WTC11 (cell line): Measurements from ENCODE around the gene WDR82. TPM values are rescaled to one million over a fixed set of nuclear protein-coding genes. Genes with fewer than 3 reads are reported as not detected.

Experiments
- ATAC-seq: fragments of 200-7000 bp; cut with Tn5 transposase; 2 replicates; pipeline ENCODE4 v1.10.0; 2021; ENCODE audit warnings: mild to moderate bottlenecking, moderate library complexity
- CTCF ChIA-PET: fragments of 300-600 bp; sonication (Branson Sonifier 250); formaldehyde crosslinking; loops from one replicate; lab custom pipeline; 2021; ENCODE audit warnings: antibody characterized with exemption; lab: Charles Lee
- POLR2A ChIA-PET: fragments of 350-600 bp; sonication (Branson Sonifier 250); formaldehyde crosslinking; loops from one replicate; lab custom pipeline; 2021; ENCODE audit warnings: antibody characterized with exemption; lab: Charles Lee
- DNase-seq: peaks from one replicate; pipeline ENCODE4 v3.0.0; 2021; ENCODE audit warnings: low spot score
- H3K27ac Mint-ChIP-seq: 2 replicates; pipeline ENCODE4 v1.8.0; 2021; ENCODE audit warnings: mixed read lengths
- H3K27me3 Mint-ChIP-seq: 2 replicates; pipeline ENCODE4 v1.8.0; 2021; ENCODE audit warnings: low read depth, mild to moderate bottlenecking, moderate library complexity, mixed read lengths
- H3K36me3 Mint-ChIP-seq: 2 replicates; pipeline ENCODE4 v1.8.0; 2021; ENCODE audit warnings: mixed read lengths
- H3K4me1 Mint-ChIP-seq: 2 replicates; pipeline ENCODE4 v1.8.0; 2022; ENCODE audit warnings: mixed read lengths
- H3K4me3 Mint-ChIP-seq: 2 replicates; pipeline ENCODE4 v1.8.0; 2021; ENCODE audit warnings: mild to moderate bottlenecking, moderate library complexity, mixed read lengths
- H3K9me3 Mint-ChIP-seq: 2 replicates; pipeline ENCODE4 v1.8.0; 2021; ENCODE audit warnings: mixed read lengths
- ARID4B ChIP-seq: sonication (generic); formaldehyde crosslinking; IDR thresholded peaks from 2 replicates; pipeline ENCODE4 v1.8.0; 2023; ENCODE audit warnings: missing genetic modification reagents, mild to moderate bottlenecking, borderline replicate concordance
- ATF6 ChIP-seq: sonication (generic); formaldehyde crosslinking; IDR thresholded peaks from 2 replicates; pipeline ENCODE4 v1.8.1; 2023; ENCODE audit warnings: mild to moderate bottlenecking, missing genetic modification reagents
- EMX1 ChIP-seq: fragments of 250-450 bp; sonication (Bioruptor Pico); IDR thresholded peaks from 2 replicates; pipeline ENCODE4 v1.8.0; 2021; ENCODE audit warnings: mild to moderate bottlenecking
- FOXJ3 ChIP-seq: sonication (generic); formaldehyde crosslinking; IDR thresholded peaks from 2 replicates; pipeline ENCODE4 v1.9.0; 2021; ENCODE audit warnings: missing genetic modification reagents, mild to moderate bottlenecking, borderline replicate concordance
- FOXK1 ChIP-seq: sonication (generic); formaldehyde crosslinking; IDR thresholded peaks from 2 replicates; pipeline ENCODE4 v1.8.0; 2022; ENCODE audit warnings: mild to moderate bottlenecking, moderate library complexity, missing genetic modification reagents
- HMGA2 ChIP-seq: fragments of 250-450 bp; sonication (Bioruptor Pico); IDR thresholded peaks from 2 replicates; pipeline ENCODE4 v1.4.0; 2021; ENCODE audit warnings: mild to moderate bottlenecking, moderate library complexity
- IRF2 ChIP-seq: sonication (generic); formaldehyde crosslinking; IDR thresholded peaks from 2 replicates; pipeline ENCODE4 v1.8.0; 2022; ENCODE audit warnings: low read depth, missing genetic modification reagents, borderline replicate concordance
- KAT7 ChIP-seq: sonication (generic); formaldehyde crosslinking; IDR thresholded peaks from 2 replicates; pipeline ENCODE4 v1.8.1; 2023; ENCODE audit warnings: missing genetic modification reagents, mild to moderate bottlenecking, borderline replicate concordance
- NFYB ChIP-seq: sonication (generic); formaldehyde crosslinking; conservative IDR thresholded peaks from 2 replicates; pipeline ENCODE4 v1.8.0; 2022; ENCODE audit warnings: low read depth, missing genetic modification reagents
- RORB ChIP-seq: fragments of 250-450 bp; sonication (Bioruptor Pico); IDR thresholded peaks from 2 replicates; pipeline ENCODE4 v1.9.0; 2021; ENCODE audit warnings: mild to moderate bottlenecking
- SMAD3 ChIP-seq: sonication (generic); formaldehyde crosslinking; IDR thresholded peaks from 2 replicates; pipeline ENCODE4 v1.8.0; 2022; ENCODE audit warnings: missing genetic modification reagents, mild to moderate bottlenecking, borderline replicate concordance
- ZNF219 ChIP-seq: sonication (generic); formaldehyde crosslinking; IDR thresholded peaks from 2 replicates; pipeline ENCODE4 v1.8.0; 2023; ENCODE audit warnings: missing genetic modification reagents, mild to moderate bottlenecking, borderline replicate concordance
- ZNF281 ChIP-seq: sonication (generic); formaldehyde crosslinking; IDR thresholded peaks from 2 replicates; pipeline ENCODE4 v1.8.0; 2023; ENCODE audit warnings: mild to moderate bottlenecking, missing genetic modification reagents
- ZNF396 ChIP-seq: fragments of 250-450 bp; sonication (Bioruptor Pico); IDR thresholded peaks from 2 replicates; pipeline ENCODE4 v1.8.0; 2021; ENCODE audit warnings: mild to moderate bottlenecking, moderate library complexity, borderline replicate concordance
- total RNA-seq: library from RNA; stranded (reverse); gene quantifications from 3 replicates; pipeline ENCODE4 v1.2.3, GENCODE V29; 2021
- TF ChIP-seq, protein P1 (sequence below): fragments of 250-450 bp; sonication (Bioruptor Pico); IDR thresholded peaks from 2 replicates; pipeline ENCODE4 v1.9.0; 2021; ENCODE audit warnings: moderate library complexity, mild to moderate bottlenecking, inconsistent platforms, borderline replicate concordance
- TF ChIP-seq, protein P2 (sequence below): sonication (generic); formaldehyde crosslinking; IDR thresholded peaks from 2 replicates; pipeline ENCODE4 v1.8.0; 2022; ENCODE audit warnings: mild to moderate bottlenecking, missing genetic modification reagents
- TF ChIP-seq, protein P3 (sequence below): fragments of 250-450 bp; sonication (Bioruptor Pico); IDR thresholded peaks from 2 replicates; pipeline ENCODE4 v1.9.0; 2021; ENCODE audit warnings: mild to moderate bottlenecking
- TF ChIP-seq, protein P4 (sequence below): sonication (generic); formaldehyde crosslinking; IDR thresholded peaks from 2 replicates; pipeline ENCODE4 v1.8.0; 2022; ENCODE audit warnings: mild to moderate bottlenecking, missing genetic modification reagents

Gene WDR82
- total RNA-seq, 1 experiment from 2014 or later = 69.7 TPM

- CTCF ChIA-PET = interaction anchor here (0.7 kb wide), 1 partner anchor 80 kb away, joined by 5 read pairs; no protein-coding TSS in a partner anchor
- POLR2A ChIA-PET = interaction anchor here (0.5 kb wide), 1 partner anchor 29 kb away, joined by 3 read pairs; no protein-coding TSS in a partner anchor
- no peak overlapping the region for H3K27ac Mint-ChIP-seq
Observed at GRCh38 chr3:52308308-52308707, 29.9 kb upstream of the WDR82 start.

DNA sequence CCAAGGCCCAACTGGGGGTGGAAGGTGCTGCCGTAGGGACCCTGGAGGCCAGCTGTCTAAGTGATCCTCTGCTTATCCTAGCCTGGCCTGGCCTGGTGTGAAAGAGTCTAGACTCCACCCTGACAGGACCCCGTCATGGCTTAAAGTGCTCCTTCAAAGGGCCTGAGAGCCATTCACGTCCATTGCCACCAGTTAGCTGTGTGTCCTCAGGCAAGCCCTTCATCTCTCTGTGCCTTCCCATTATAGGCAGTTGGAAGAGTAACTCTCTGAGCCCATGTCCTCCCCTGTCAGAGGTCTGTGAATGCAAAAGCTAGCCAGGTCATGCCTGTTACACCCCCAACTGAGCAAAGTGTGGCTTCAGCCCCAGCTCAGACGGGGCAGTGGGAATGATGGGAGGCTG lies 28.5 kb upstream of the WDR82 start:
- TF ChIP-seq, protein P1, sequence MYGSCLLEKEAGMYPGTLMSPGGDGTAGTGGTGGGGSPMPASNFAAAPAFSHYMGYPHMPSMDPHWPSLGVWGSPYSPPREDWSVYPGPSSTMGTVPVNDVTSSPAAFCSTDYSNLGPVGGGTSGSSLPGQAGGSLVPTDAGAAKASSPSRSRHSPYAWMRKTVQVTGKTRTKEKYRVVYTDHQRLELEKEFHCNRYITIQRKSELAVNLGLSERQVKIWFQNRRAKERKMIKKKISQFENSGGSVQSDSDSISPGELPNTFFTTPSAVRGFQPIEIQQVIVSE (CRISPR knock-in tag) = no peak
- TF ChIP-seq ZNF396 (no peak), FOXJ3 (no peak), ATF6 (no peak), EMX1 (CRISPR knock-in tag) (no peak), ZNF219 (CRISPR knock-in tag) (no peak), RORB (no peak), ZNF281 (no peak), IRF2 (CRISPR knock-in tag) (no peak), KAT7 (CRISPR knock-in tag) (no peak), NFYB (CRISPR knock-in tag) (no peak)
- TF ChIP-seq, protein P2, sequence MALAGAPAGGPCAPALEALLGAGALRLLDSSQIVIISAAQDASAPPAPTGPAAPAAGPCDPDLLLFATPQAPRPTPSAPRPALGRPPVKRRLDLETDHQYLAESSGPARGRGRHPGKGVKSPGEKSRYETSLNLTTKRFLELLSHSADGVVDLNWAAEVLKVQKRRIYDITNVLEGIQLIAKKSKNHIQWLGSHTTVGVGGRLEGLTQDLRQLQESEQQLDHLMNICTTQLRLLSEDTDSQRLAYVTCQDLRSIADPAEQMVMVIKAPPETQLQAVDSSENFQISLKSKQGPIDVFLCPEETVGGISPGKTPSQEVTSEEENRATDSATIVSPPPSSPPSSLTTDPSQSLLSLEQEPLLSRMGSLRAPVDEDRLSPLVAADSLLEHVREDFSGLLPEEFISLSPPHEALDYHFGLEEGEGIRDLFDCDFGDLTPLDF (CRISPR knock-in tag) = no peak
- TF ChIP-seq, protein P3, sequence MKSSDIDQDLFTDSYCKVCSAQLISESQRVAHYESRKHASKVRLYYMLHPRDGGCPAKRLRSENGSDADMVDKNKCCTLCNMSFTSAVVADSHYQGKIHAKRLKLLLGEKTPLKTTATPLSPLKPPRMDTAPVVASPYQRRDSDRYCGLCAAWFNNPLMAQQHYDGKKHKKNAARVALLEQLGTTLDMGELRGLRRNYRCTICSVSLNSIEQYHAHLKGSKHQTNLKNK (CRISPR knock-in tag) = no peak
- TF ChIP-seq, protein P4, sequence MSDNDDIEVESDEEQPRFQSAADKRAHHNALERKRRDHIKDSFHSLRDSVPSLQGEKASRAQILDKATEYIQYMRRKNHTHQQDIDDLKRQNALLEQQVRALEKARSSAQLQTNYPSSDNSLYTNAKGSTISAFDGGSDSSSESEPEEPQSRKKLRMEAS (CRISPR knock-in tag) = no peak
- Mint-ChIP-seq H3K9me3 (no peaks in the 10 kb centered on the region), H3K27ac (no peak overlapping the region), H3K4me3 (no peak overlapping the region), H3K4me1 (no peaks in the 10 kb centered on the region), H3K27me3 (peaks cover 9% of the 10 kb centered on the region), H3K36me3 (no peaks in the 10 kb centered on the region)
- ChIA-PET POLR2A (interaction anchor here (0.6 kb wide), 1 partner anchor 68 kb away, joined by 3 read pairs; no protein-coding TSS in a partner anchor), CTCF (interaction anchor here (1.3 kb wide), 1 partner anchor 78 kb away, joined by 5 read pairs; no protein-coding TSS in a partner anchor)
- ATAC-seq = no peak
- no peak for DNase-seq

More at GRCh38 chr3:52308308-52308707, 29.9 kb upstream of the WDR82 start:
- TF ChIP-seq KAT7 (CRISPR knock-in tag) (no peak), FOXK1 (no peak), SMAD3 (CRISPR knock-in tag) (no peak), ARID4B (CRISPR knock-in tag) (no peak), HMGA2 (no peak)
- no peaks in the 10 kb centered on the region for H3K9me3 Mint-ChIP-seq
- H3K4me1 Mint-ChIP-seq = no peaks in the 10 kb centered on the region
- H3K4me3 Mint-ChIP-seq = no peak overlapping the region
- no peaks in the 10 kb centered on the region for H3K36me3 Mint-ChIP-seq
- no peak for DNase-seq
- ATAC-seq = no peak
- H3K27me3 Mint-ChIP-seq = peaks cover 9% of the 10 kb centered on the region
